ENCODE results near the gene SEL1L2. TPM values are rescaled to one million over a fixed set of nuclear protein-coding genes. Genes with fewer than 3 reads are reported as not detected.

Gene SEL1L2
- total RNA-seq, 1 experiment from 2014 or later = not detected

GRCh38 chr20:13857961-13858360 lies 132.5 kb downstream of the SEL1L2 start:
- Mint-ChIP-seq H3K9me3 (0 out of 2 replicates have a peak, but pooled peaks cover 3% of the 10 kb centered on the region), H3K27me3 (ENCODE audit: low read depth) (no peaks in the 10 kb centered on the region), H3K27ac (no peak overlapping the region), H3K4me3 (no peak overlapping the region), H3K36me3 (no peaks in the 10 kb centered on the region), H3K4me1 (no peaks in the 10 kb centered on the region)
- no peak for DNase-seq (ENCODE audit: low spot score)
- ChIA-PET POLR2A (no interaction called here), CTCF (no interaction called here)
- TF ChIP-seq ZNF425 (CRISPR knock-in tag; conservative IDR thresholded peaks at IDR 0.05) (no peak), USF1 (CRISPR knock-in tag; IDR thresholded peaks at IDR 0.05) (no peak)
- no peak for ATAC-seq

- Mint-ChIP-seq H3K27ac (no peak overlapping the region), H3K9me3 (0 out of 2 replicates have a peak, but pooled peaks cover 3% of the 10 kb centered on the region), H3K4me3 (no peak overlapping the region), H3K4me1 (no peaks in the 10 kb centered on the region), H3K27me3 (ENCODE audit: low read depth) (no peaks in the 10 kb centered on the region), H3K36me3 (no peaks in the 10 kb centered on the region)
- POLR2A ChIA-PET = no interaction called here
- no peak for TF ChIP-seq NFATC4 (CRISPR knock-in tag; IDR thresholded peaks at IDR 0.05)
- no peak for TF ChIP-seq ZNF138 (CRISPR knock-in tag; conservative IDR thresholded peaks at IDR 0.05)
- TF ChIP-seq TP53 (CRISPR knock-in tag; IDR thresholded peaks at IDR 0.05) = no peak
- no peak for TF ChIP-seq E2F5 (CRISPR knock-in tag; IDR thresholded peaks at IDR 0.05)
- TF ChIP-seq ZNF232 (CRISPR knock-in tag; IDR thresholded peaks at IDR 0.05) = no peak
- TF ChIP-seq USF2 (CRISPR knock-in tag; IDR thresholded peaks at IDR 0.05) = no peak
- no peak for TF ChIP-seq NR1H2 (CRISPR knock-in tag; IDR thresholded peaks at IDR 0.05)
- no peak for TF ChIP-seq ETV6 (CRISPR knock-in tag; IDR thresholded peaks at IDR 0.05)
- TF ChIP-seq NFE2L1 (CRISPR knock-in tag; IDR thresholded peaks at IDR 0.05) = no peak
- TF ChIP-seq NR2C2 (CRISPR knock-in tag; IDR thresholded peaks at IDR 0.05) = no peak
- TF ChIP-seq SMAD3 (CRISPR knock-in tag; IDR thresholded peaks at IDR 0.05; ENCODE audit: borderline replicate concordance) = no peak
- CTCF ChIA-PET = no interaction called here
- DNase-seq (ENCODE audit: low spot score) = no peak
- no peak for ATAC-seq
Measured at GRCh38 chr20:13857304-13857703, 133.1 kb downstream of the SEL1L2 start.

- Mint-ChIP-seq H3K9me3 (0 out of 2 replicates have a peak, but pooled peaks cover 3% of the 10 kb centered on the region), H3K4me1 (no peaks in the 10 kb centered on the region), H3K27me3 (ENCODE audit: low read depth) (no peaks in the 10 kb centered on the region), H3K4me3 (no peak overlapping the region), H3K36me3 (no peaks in the 10 kb centered on the region), H3K27ac (no peak overlapping the region)
- no peak for ATAC-seq
- CTCF ChIA-PET = interaction anchor here (0.6 kb wide), 1 partner anchor 1175 kb away, joined by 5 read pairs; no protein-coding TSS in a partner anchor
- no peak for DNase-seq (ENCODE audit: low spot score)
- POLR2A ChIA-PET = no interaction called here
- TF ChIP-seq STAT6 (CRISPR knock-in tag; conservative IDR thresholded peaks at IDR 0.05; ENCODE audit: low read depth) (no peak), SOX15 (CRISPR knock-in tag; IDR thresholded peaks at IDR 0.05) (no peak), ZNF317 (CRISPR knock-in tag; IDR thresholded peaks at IDR 0.05; ENCODE audit: borderline replicate concordance, low read depth) (no peak), FOXP4 (CRISPR knock-in tag; IDR thresholded peaks at IDR 0.05) (no peak), MYBL2 (CRISPR knock-in tag; IDR thresholded peaks at IDR 0.05) (no peak), ZBTB21 (CRISPR knock-in tag; IDR thresholded peaks at IDR 0.05; ENCODE audit: borderline replicate concordance) (no peak), NR1H2 (CRISPR knock-in tag; IDR thresholded peaks at IDR 0.05) (no peak), MLX (CRISPR knock-in tag; IDR thresholded peaks at IDR 0.05) (no peak)
Measured at GRCh38 chr20:13856354-13856753, 134.1 kb downstream of the SEL1L2 start.

All from WTC11 (cell line).